NCI-H2107 treated with DMSO at 0.1 percent for 48 hours (cell line): Measurements from ENCODE around the gene MSRB2.
A peak's percentile ranks its signal among the peaks of the same experiment; 100 is the strongest.
"Not testable (repeated sequence)": the region's sequence is repeated elsewhere in the genome, so short reads cannot be mapped to it uniquely, and the experiment has no call there.

Source experiments
- DNase-seq: peaks from one replicate; lab custom pipeline; 2025; ENCODE audit not compliant: unreplicated experiment; lab: John Stamatoyannopoulos, UW

The MSRB2 gene

GRCh38 chr10:23069019-23069815 is 26.2 kb upstream of the MSRB2 start:
- no peak for DNase-seq

DNA sequence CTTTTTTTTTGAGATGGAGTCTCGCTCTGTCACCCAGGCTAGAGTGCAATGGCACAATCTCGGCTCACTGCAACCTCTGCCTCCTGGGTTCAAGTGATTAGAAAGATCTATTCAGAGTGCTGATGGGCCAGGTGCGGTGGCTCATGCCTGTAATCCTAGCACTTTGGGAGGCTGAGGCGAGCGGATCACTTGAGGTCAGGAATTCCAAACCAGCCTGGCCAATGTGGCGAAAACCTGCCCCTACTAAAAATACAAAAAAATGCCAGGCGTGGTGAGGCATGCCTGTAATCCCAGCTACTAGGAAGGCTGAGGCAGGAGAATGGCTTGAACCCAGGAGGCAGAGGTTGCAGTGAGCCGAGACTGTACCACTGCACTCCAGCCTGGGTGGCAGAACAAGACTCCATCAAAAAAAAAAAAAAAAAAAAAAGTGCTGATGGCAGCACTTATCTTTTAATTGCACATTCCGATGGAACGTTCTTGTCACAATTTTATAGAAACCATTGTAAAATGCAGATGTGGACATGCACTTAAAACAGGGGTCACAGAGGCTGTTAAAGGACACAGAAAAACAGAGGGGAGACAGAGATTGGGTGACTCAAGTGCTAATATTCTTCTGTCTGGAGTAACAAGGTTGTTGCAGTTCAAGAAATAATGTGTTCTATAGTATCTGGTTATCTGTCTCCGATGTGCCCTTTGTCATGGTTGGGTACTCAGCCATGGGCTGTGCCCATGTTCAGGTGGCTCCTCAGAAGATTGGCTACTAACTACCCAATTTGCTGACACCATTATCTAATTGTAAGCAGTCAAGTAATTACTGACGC is 25.1 kb upstream of the MSRB2 start:
- DNase-seq: not testable (repeated sequence)

DNA sequence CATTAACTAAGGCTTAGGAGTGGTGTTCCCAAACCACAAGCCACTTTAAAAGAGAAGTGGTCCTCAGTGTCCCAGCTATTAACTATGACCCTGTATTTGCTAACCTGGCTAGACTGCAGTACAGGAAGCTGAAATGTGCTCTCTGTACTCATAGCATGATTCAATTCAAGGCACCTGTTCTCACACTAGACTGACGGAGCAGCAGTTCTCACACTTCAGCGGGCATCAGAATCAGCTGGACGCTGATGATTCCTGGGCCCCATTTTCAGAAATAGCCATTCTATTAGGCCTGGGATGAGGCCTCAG is 24.5 kb upstream of the MSRB2 start:
- DNase-seq: peak; percentile 59

GRCh38 chr10:23072593-23072992 is 22.8 kb upstream of the MSRB2 start:
- DNase-seq: not testable (repeated sequence)

- DNase-seq: no peak
These were observed 21.9 kb upstream of the MSRB2 start for GRCh38 chr10:23073527-23073926.

GRCh38 chr10:23075672-23076071 is 19.7 kb upstream of the MSRB2 start:
- no peak for DNase-seq

- no peak for DNase-seq
These were observed 17.3 kb upstream of the MSRB2 start for GRCh38 chr10:23078114-23078513.

GRCh38 chr10:23079700-23080099 is 15.7 kb upstream of the MSRB2 start:
- DNase-seq: no peak

DNA sequence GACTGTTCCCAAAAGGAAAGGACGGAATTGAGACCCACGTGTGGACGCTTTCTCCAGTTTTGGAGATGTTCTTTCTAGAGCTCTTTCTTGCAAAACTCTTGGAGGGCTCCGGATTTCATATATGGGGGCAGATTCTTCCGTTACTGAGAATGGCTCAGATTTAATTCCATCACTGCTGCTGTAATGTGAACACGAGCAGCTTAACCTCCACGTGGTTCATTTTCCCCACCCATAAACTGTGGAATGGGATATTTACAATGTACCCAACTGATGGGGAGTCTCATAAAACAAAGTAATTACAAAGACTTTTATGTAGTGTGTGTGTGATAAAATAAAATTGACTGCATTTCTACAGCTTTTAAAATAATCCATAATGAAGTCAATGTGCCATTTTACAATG is 15.1 kb upstream of the MSRB2 start:
- DNase-seq: no peak

DNA sequence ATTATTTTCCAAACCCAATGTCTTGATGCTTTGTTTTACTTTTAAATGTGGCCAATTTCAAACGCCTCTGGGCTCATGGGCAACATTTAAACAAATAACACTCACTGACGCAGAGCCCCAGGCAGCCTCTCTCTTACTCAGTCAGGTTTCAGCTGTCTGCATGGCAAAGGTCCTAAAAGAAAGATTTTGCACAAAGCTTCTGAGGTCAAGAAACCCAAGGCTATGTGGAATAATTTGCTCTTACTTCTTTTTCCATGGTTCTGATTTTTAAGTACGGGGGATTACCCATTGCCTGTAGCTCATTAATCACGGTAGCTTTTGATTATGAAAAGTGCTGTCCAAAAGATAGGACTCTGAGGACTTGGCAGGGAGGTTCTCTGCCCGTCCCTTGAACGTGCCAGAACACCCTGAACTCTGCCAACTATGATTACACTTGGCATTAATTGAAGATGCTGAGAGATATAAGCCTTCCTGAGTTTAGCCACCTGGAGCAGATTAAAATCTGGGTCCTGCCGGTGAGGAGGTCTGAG is 14.1 kb upstream of the MSRB2 start:
- no peak for DNase-seq

DNA sequence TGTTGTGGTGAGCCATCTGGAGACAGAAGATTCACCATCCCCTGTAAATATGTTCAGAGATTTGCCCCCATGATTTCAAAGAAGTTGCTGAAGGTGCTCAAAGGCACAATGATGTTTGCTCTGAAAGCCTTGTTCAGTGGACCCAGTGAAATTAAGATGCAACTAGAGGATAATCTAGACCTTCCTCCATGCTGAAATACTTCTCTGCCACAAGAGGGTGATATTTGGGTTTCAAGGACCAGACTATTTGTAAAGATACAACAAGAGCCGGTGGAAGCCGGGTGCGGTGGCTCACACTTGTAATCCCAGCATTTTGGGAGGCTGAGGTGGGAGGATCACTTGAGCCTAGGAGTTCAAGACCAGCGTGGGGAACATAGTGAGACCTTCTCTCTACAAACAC is 13.5 kb upstream of the MSRB2 start:
- no peak for DNase-seq

DNA sequence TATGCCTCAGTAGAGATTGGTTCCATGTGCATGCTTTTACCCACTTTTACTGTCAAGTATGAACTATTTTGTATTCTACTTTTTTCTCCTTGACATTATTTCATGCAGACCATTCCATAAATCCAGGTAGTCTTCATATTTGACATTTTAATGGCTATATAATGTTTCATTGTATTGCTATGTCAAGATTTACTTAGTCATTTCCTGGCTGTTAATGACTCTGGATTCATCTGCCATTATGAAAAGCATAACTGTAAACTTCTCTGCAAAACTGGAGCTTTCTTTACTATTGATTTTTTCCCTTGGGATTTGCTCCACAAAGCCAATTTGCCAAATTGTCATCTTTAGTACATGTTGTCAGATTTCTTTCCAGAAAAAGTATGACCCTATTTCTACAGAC is 6.8 kb upstream of the MSRB2 start:
- no peak for DNase-seq

- no peak for DNase-seq
These were observed 484 bp upstream of the MSRB2 start for GRCh38 chr10:23094786-23095403.

- DNase-seq: no peak
These were observed 805 bp downstream of the MSRB2 start for GRCh38 chr10:23095966-23096801.

DNA sequence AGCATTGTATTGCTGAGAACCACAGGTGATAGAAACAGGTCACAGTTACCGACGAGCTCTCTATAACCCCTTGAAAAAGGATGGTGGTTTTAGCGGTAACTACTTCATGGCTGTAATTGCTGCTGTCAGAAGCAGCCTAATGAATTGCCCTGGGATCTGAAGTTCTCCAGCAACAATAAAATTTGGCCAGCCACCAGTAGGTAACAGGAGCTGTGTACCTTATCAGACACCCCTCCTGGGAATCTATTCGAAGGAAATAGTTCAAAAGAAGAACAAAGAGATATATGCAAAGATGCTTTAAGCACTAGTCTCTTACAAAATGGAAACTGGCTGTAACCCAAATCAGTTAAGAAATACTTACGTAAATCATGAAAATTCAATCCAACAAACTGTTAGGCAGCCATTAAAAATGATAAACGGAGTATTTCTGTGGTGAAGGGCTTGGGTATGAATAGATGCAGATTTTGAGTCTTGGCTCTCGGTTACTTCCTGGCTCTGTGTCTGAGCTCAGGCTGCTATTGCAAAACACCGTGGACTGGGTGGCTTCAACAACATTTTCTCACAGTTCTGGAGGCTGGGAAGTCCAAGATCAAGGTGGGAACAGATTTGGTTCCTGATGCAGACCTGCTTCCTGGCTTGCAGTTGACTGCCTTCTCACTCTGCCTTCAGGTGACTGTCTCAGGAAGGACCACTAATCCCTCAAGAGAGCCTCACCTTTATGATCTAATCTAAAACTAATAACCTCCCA is 1.6 kb downstream of the MSRB2 start:
- DNase-seq: peak; percentile 64

- no peak for DNase-seq
These were observed 3.7 kb downstream of the MSRB2 start for GRCh38 chr10:23099079-23099478.

- no peak for DNase-seq
These were observed 4.4 kb downstream of the MSRB2 start for GRCh38 chr10:23099816-23100215.

DNA sequence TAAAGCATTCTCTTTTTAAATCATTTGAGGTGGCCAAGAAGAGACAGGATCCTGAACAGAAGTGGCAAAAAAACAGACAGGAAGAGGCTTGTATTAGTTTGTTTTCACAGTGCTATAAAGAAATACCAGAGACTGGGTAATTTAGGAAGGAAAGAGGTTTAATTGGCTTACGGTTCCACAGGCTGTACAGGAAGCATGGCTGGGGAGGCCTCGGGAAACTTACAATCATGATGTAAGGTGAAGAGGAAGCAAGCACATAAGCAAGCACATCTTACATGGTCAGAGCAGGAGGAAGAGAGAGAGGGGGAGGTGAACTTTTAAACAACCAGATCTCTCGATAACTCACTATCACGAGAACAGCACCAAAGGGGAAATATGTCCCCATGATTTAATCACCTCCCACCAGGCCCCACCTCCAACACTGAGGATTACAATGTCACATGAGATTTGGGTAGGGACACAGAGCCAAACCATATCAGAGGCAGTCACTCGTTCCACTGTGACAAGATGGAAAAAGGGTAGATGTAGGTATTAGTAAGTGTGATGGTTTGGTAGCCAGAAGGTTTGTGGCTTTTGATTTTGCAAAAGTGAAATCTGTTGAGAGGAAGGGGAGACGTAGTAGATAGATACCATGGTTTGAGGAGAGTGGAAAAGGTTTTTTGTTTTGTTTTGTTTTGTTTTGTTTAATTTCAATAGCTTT is 5.1 kb downstream of the MSRB2 start:
- DNase-seq: no peak

DNA sequence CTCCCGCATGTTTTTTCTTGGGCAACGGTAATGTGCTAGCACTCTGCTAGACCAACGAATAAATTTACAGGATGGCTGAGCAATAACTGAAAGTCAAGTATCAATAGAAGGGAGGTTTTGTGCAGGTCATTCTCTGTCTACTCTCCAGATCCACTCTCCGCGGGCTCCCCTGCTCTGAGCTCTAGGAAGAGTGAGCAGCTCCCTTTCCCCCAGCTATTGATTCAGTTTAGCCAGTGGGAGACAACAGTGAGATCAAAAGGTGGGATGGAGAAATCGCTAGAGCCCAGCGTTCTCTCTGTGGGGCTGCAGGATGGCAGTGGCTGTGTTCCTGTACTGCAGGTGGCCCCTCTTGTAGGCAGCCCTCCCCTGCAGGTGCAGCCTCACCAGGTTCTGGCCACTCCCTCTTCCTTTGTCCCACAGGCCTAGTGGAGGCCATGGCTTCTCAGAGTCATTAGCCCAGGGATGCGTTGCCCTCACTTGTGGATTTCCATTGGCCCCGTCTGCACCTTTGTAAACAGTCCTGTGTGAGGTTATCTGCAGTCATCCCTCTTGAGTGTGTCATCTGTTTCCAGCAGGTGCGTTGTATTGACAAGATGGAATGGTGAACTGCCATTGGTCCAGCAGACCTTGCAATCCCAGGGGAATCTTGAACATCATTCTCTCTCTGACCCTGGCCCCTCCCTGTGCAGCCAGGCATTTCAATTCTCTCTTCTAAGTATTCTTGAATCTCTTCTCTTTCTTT is 11.1 kb downstream of the MSRB2 start:
- DNase-seq: peak; percentile 83
